Neuronal stem cell (in vitro differentiated cells): ENCODE results near the gene TAF6L.

Experiments used
- DNase-seq: peaks from one replicate; pipeline ENCODE4 v3.0.0-alpha.2; 2013; ENCODE audit warnings: low spot score
- H2AFZ ChIP-seq: one replicate; pipeline ENCODE4 v1.6.1; 2013; ENCODE audit warnings: mild to moderate bottlenecking, low read length, inconsistent platforms
- H2AK5ac ChIP-seq: 2 replicates; pipeline ENCODE4 v1.6.1; 2013; ENCODE audit warnings: low read depth, mild to moderate bottlenecking, inconsistent platforms, low read length, moderate library complexity, mixed read lengths
- H2BK120ac ChIP-seq: 2 replicates; pipeline ENCODE4 v1.6.1; 2013; ENCODE audit warnings: low read depth, mild to moderate bottlenecking, inconsistent platforms, low read length, moderate library complexity, mixed read lengths
- H2BK12ac ChIP-seq: one replicate; pipeline ENCODE4 v1.6.1; 2013; ENCODE audit warnings: low read length, inconsistent platforms
- H2BK15ac ChIP-seq: 2 replicates; pipeline ENCODE4 v1.6.1; 2013; ENCODE audit warnings: mild to moderate bottlenecking, low read length, inconsistent platforms, mixed read lengths
- H2BK5ac ChIP-seq: one replicate; pipeline ENCODE4 v1.6.1; 2013; ENCODE audit warnings: inconsistent platforms, mild to moderate bottlenecking, low read length, moderate library complexity
- H3K14ac ChIP-seq: one replicate; pipeline ENCODE4 v1.6.1; 2013; ENCODE audit warnings: low read length, inconsistent platforms
- H3K18ac ChIP-seq: 2 replicates; pipeline ENCODE4 v1.6.1; 2013; ENCODE audit warnings: low read length, inconsistent platforms
- H3K23ac ChIP-seq: 2 replicates; pipeline ENCODE4 v1.6.1; 2013; ENCODE audit warnings: low read depth, mild to moderate bottlenecking, mixed read lengths, low read length, inconsistent platforms; ENCODE audit not compliant: poor library complexity
- H3K27ac ChIP-seq: replicated peaks from 3 replicates; pipeline ENCODE4 v1.5.1; 2013; ENCODE audit warnings: low read length, inconsistent platforms
- H3K27me3 ChIP-seq, 3 experiments: 2 replicates each; pipeline ENCODE4 v1.6.1; 2013; ENCODE audit warnings: low read length in 3 of 3, mild to moderate bottlenecking in 2 of 3, inconsistent platforms in 1 of 3, low read depth in 1 of 3, mixed read lengths in 1 of 3, moderate library complexity in 1 of 3; ENCODE audit not compliant: control insufficient read depth in 3 of 3, insufficient read depth in 3 of 3
- H3K36me3 ChIP-seq, 2 donors: replicated peaks in 1 of 2; 2 replicates each; pipeline ENCODE4 v1.6.1; 2013; ENCODE audit warnings: low read length in 2 of 2; ENCODE audit not compliant: control insufficient read depth in 2 of 2, insufficient read depth in 2 of 2
- H3K4ac ChIP-seq: 2 replicates; pipeline ENCODE4 v1.6.1; 2013; ENCODE audit warnings: inconsistent platforms, mild to moderate bottlenecking, low read length, moderate library complexity
- H3K4me1 ChIP-seq, 2 donors: 1 replicate in 1 of 2; 2 replicates in 1 of 2; pipeline ENCODE4 v1.6.1; 2013; ENCODE audit warnings: low read length in 2 of 2, low read depth in 1 of 2; ENCODE audit not compliant: control insufficient read depth in 2 of 2, insufficient read depth in 1 of 2
- H3K4me2 ChIP-seq: one replicate; pipeline ENCODE4 v1.6.1; 2013; ENCODE audit warnings: mild to moderate bottlenecking, low read length, inconsistent platforms; ENCODE audit not compliant: insufficient read depth, poor library complexity, severe bottlenecking
- H3K4me3 ChIP-seq, 2 donors: 2 replicates each; pipeline ENCODE4 v1.5.1; 2013; ENCODE audit warnings: low read length in 2 of 2, mild to moderate bottlenecking in 2 of 2, inconsistent platforms in 1 of 2, moderate library complexity in 1 of 2
- H3K79me1 ChIP-seq: one replicate; pipeline ENCODE4 v1.6.1; 2013; ENCODE audit warnings: low read depth, mild to moderate bottlenecking, inconsistent platforms, low read length, moderate library complexity
- H3K9ac ChIP-seq: one replicate; pipeline ENCODE4 v1.6.1; 2013; ENCODE audit warnings: mild to moderate bottlenecking, low read depth, low read length, inconsistent platforms; ENCODE audit not compliant: poor library complexity
- H3K9me3 ChIP-seq, 2 donors: replicated peaks in 1 of 2; 2 replicates each; pipeline versions ENCODE3 to v1.6.1; 2013; ENCODE audit warnings: low read length in 2 of 2, mild to moderate bottlenecking in 2 of 2, inconsistent platforms in 1 of 2, low read depth in 1 of 2, mixed read lengths in 1 of 2, moderate library complexity in 1 of 2; ENCODE audit not compliant: control insufficient read depth in 2 of 2, insufficient read depth in 1 of 2
- H4K8ac ChIP-seq: one replicate; pipeline ENCODE4 v1.6.1; 2013; ENCODE audit warnings: low read depth, mild to moderate bottlenecking, inconsistent platforms, low read length, moderate library complexity
- H4K91ac ChIP-seq: one replicate; pipeline ENCODE4 v1.6.1; 2013; ENCODE audit warnings: low read length, low read depth, mild to moderate bottlenecking, inconsistent platforms; ENCODE audit not compliant: poor library complexity
- WGBS, 2 donors: extraction: QIAGEN DNeasy Blood & Tissue Kit; methylation state at CpG; one replicate each; pipeline ENCODE4 v1.1.7; 2013; ENCODE audit warnings: missing lambda C conversion rate in 2 of 2, mixed read lengths in 1 of 2; ENCODE audit not compliant: insufficient read length in 2 of 2, insufficient replicate concordance in 1 of 2; ENCODE audit errors: extremely low coverage in 2 of 2; 5-methylcytosine and 5-hydroxymethylcytosine counted together

TAF6L gene

DNA sequence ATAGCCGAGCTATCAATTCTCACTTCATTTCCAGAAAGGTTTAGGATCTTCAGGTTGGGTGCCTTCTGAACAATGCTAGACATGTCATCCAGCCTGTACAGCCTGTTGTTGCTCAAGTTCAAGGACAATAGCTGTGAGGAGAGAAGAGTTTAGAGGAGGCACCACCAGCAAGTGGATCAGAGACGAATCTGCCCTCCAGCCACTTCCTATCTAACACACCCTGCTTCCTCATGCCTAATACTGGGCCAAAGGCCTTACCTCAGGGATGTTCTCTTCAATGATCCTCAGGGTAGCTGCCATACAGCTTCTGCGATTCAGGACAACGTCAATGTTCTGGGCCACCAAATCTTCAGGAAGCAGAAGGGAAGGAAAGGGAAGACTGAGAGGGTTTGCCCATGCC lies 29.9 kb downstream of the TAF6L start:
- Histone ChIP-seq H3K36me3 (peaks cover 44 to 79% of the 10 kb centered on the region in 2 donors), H3K27ac (no peak overlapping the region), H3K14ac (no peak overlapping the region), H2BK5ac (no peak overlapping the region), H3K9ac (no peak overlapping the region), H3K4me1 (peaks cover 6 to 8% of the 10 kb centered on the region in 2 donors), H3K4me3 (no peak overlapping the region), H3K27me3 (no peaks in the 10 kb centered on the region), H4K91ac (no peak overlapping the region), H2BK15ac (no peak overlapping the region), H3K23ac (no peak overlapping the region), H2AFZ (no peak overlapping the region), H3K4ac (no peak overlapping the region), H3K79me1 (no peaks in the 10 kb centered on the region), H3K4me2 (no peak overlapping the region), H3K9me3 (no peaks in the 10 kb centered on the region), H2BK120ac (no peak overlapping the region), H3K18ac (no peak overlapping the region), H4K8ac (no peak overlapping the region), H2BK12ac (no peak overlapping the region), H2AK5ac (no peak overlapping the region)
- WGBS, 2 donors = no CpG with 5 or more reads among the region's 4 CpGs
- no peak for DNase-seq

GRCh38 chr11:62804310-62805075 lies 33.3 kb downstream of the TAF6L start:
- Histone ChIP-seq H3K4me2 (peak overlapping the region; percentile 75), H2BK5ac (no peak overlapping the region), H4K91ac (no peak overlapping the region), H3K36me3 (peaks cover 30 to 54% of the 10 kb centered on the region in 2 donors), H3K9ac (peak overlapping the region; percentile 97), H2AFZ (peak overlapping the region; percentile 94), H3K9me3 (no peaks in the 10 kb centered on the region), H3K27me3 (no peaks in the 10 kb centered on the region), H2AK5ac (peak overlapping the region; percentile 40), H4K8ac (no peak overlapping the region), H3K79me1 (no peaks in the 10 kb centered on the region), H2BK15ac (no peak overlapping the region), H3K4ac (no peak overlapping the region), H3K23ac (no peak overlapping the region), H2BK120ac (no peak overlapping the region), H3K27ac (no peak overlapping the region), H3K4me3 (peak overlapping the region; percentile 94 to 97), H3K4me1 (peaks cover 12 to 13% of the 10 kb centered on the region in 2 donors), H2BK12ac (no peak overlapping the region), H3K18ac (peak overlapping the region; percentile 93), H3K14ac (no peak overlapping the region)
- DNase-seq = no peak
- no CpG with 5 or more reads among the region's 14 CpGs for WGBS, 2 donors

DNA sequence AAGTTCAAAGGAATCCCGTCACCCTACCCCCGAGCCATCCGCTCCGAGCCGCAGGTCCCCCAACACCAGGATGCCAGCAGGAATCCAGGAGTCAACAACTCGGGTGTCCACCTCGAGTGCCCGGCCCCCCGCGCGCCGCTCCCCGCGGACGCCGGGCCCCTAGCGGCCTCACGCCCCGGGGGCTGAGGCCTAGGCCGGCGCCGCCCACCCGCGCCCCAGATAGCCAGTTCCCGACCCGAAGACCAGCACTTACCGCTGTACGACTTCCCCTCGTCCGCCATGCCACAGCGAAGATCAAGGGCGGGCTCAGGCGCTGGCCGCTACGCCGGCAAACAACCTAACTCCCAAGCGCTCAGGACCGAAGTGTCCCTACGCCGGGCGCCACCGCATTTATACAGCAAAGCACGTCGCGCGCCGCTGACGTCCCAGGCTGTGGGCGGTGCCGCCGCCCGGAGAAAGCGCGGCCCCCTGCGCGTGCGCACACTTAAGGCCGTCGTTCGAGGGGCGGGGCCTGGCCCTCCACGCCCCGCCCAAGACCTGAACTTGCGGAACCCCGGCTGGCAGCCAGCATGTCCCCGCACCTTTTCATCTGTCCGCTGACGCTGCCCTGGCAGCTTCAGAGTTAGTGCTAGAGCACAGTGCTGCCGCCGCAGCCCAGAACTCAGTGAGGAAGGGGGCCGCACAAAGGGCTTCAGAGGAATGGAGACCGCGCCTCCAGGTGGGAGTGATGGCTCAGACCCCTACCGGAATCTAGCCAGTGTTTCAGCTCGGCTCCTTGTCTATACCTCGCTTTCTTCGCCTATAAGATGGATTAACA lies 34.1 kb downstream of the TAF6L start, which contains the start of gene NXF1:
Gene NXF1, minus strand, starts transcription at position 365 of the 817 bp plus-strand sequence. Its CDS starts 84 bp downstream, at position 281.
- H3K4me1 ChIP-seq = peaks cover 12 to 13% of the 10 kb centered on the region in 2 donors
- no peak within 1 kb of the TSS for H2BK12ac ChIP-seq
- H3K79me1 ChIP-seq = no peaks in the 10 kb centered on the region
- H4K91ac ChIP-seq = no peak within 1 kb of the TSS
- H2AFZ ChIP-seq = peak within 1 kb of the TSS; percentile 94
- H3K4ac ChIP-seq = no peak within 1 kb of the TSS
- peak within 1 kb of the TSS; percentile 93 for H3K18ac ChIP-seq
- WGBS, 2 donors = no CpG with 5 or more reads among the region's 77 CpGs
- peak; percentile 96 for DNase-seq
- H3K27ac ChIP-seq = peak within 1 kb of the TSS; percentile 83
- no peak within 1 kb of the TSS for H2BK15ac ChIP-seq
- H2AK5ac ChIP-seq = peak within 1 kb of the TSS; percentile 40
- no peaks in the 10 kb centered on the region for H3K9me3 ChIP-seq
- H3K36me3 ChIP-seq = peaks cover 22 to 46% of the 10 kb centered on the region in 2 donors
- H2BK120ac ChIP-seq = no peak within 1 kb of the TSS
- H4K8ac ChIP-seq = no peak within 1 kb of the TSS
- H3K27me3 ChIP-seq = no peaks in the 10 kb centered on the region
- no peak within 1 kb of the TSS for H2BK5ac ChIP-seq
- H3K4me3 ChIP-seq = peak within 1 kb of the TSS; percentile 94 to 97
- peak within 1 kb of the TSS; percentile 91 for H3K14ac ChIP-seq
- H3K4me2 ChIP-seq = peak within 1 kb of the TSS; percentile 90
- peak within 1 kb of the TSS; percentile 100 for H3K23ac ChIP-seq
- peak within 1 kb of the TSS; percentile 97 for H3K9ac ChIP-seq

GRCh38 chr11:62805961-62806441 lies 34.8 kb downstream of the TAF6L start:
- no peak overlapping the region for H4K91ac ChIP-seq
- H3K9me3 ChIP-seq = no peaks in the 10 kb centered on the region
- no peak overlapping the region for H3K9ac ChIP-seq
- no peak overlapping the region for H3K14ac ChIP-seq
- no peak overlapping the region for H3K23ac ChIP-seq
- H3K4me3 ChIP-seq = peak overlapping the region; percentile 83 to 94
- no peak overlapping the region for H4K8ac ChIP-seq
- H2AFZ ChIP-seq = peak overlapping the region; percentile 94
- H2BK120ac ChIP-seq = no peak overlapping the region
- peaks cover 12 to 13% of the 10 kb centered on the region in 2 donors for H3K4me1 ChIP-seq
- DNase-seq = no peak
- H2BK5ac ChIP-seq = no peak overlapping the region
- no peaks in the 10 kb centered on the region for H3K27me3 ChIP-seq
- H2AK5ac ChIP-seq = no peak overlapping the region
- peaks cover 18 to 39% of the 10 kb centered on the region in 2 donors for H3K36me3 ChIP-seq
- H3K27ac ChIP-seq = peak overlapping the region; percentile 6
- H3K79me1 ChIP-seq = no peaks in the 10 kb centered on the region
- H2BK15ac ChIP-seq = no peak overlapping the region
- no peak overlapping the region for H3K4ac ChIP-seq
- H3K4me2 ChIP-seq = peak overlapping the region; percentile 90
- WGBS, 2 donors = no CpG with 5 or more reads among the region's 12 CpGs
- H3K18ac ChIP-seq = no peak overlapping the region
- no peak overlapping the region for H2BK12ac ChIP-seq
